ENCODE data around the gene AHRR.

Gene AHRR

GRCh38 chr5:446066-446882 is 124.8 kb downstream of the AHRR start:
- no peak for DNase-seq

GRCh38 chr5:446883-447263 is 125.4 kb downstream of the AHRR start:
- peak in 1 of 2 donors; percentile 48 for DNase-seq

GRCh38 chr5:447501-447900 is 126.0 kb downstream of the AHRR start:
- no peak for DNase-seq

GRCh38 chr5:448061-448765 is 126.7 kb downstream of the AHRR start:
- peak in 1 of 2 donors; percentile 66 for DNase-seq

- no peak for DNase-seq
Measured at GRCh38 chr5:448766-449090, 127.2 kb downstream of the AHRR start.

- no peak for DNase-seq
Measured at GRCh38 chr5:449151-449550, 127.6 kb downstream of the AHRR start.

- no peak for DNase-seq
Measured at GRCh38 chr5:451587-452458, 130.3 kb downstream of the AHRR start.

GRCh38 chr5:452978-453710 is 131.6 kb downstream of the AHRR start:
- DNase-seq: no peak

- DNase-seq: no peak
Measured at GRCh38 chr5:453725-454481, 132.4 kb downstream of the AHRR start.

- DNase-seq: no peak
Measured at GRCh38 chr5:454936-455335, 133.4 kb downstream of the AHRR start.

GRCh38 chr5:455806-456205 is 134.3 kb downstream of the AHRR start:
- no peak for DNase-seq

- no peak for DNase-seq
Measured at GRCh38 chr5:456351-457194, 135.1 kb downstream of the AHRR start.

GRCh38 chr5:457195-457961 is 135.9 kb downstream of the AHRR start:
- DNase-seq: no peak

GRCh38 chr5:458547-459353 is 137.2 kb downstream of the AHRR start:
- DNase-seq: peak in 1 of 2 donors; percentile 23

- DNase-seq: no peak
Measured at GRCh38 chr5:459562-460272, 138.2 kb downstream of the AHRR start.

- DNase-seq: no peak
Measured at GRCh38 chr5:460273-460625, 138.7 kb downstream of the AHRR start.

- no peak for DNase-seq
Measured at GRCh38 chr5:462051-462481, 140.6 kb downstream of the AHRR start.

- no peak for DNase-seq
Measured at GRCh38 chr5:463301-463700, 141.8 kb downstream of the AHRR start.

GRCh38 chr5:463952-464351 is 142.4 kb downstream of the AHRR start:
- peak; percentile 73 to 88 for DNase-seq
